Gastrocnemius medialis (tissue), 4 donors: ENCODE measurements around the gene PPP1CB.

Experiments used
- POLR2A ChIP-seq, 2 donors: fragments of 450-650 bp; IDR thresholded peaks; one replicate each; pipeline ENCODE4 v1.6.1; 2017; ENCODE audit warnings: antibody characterized with exemption in 2 of 2, mild to moderate bottlenecking in 2 of 2, moderate library complexity in 2 of 2
- TF ChIP-seq, protein P1 (sequence below), 5 experiments: fragments of 450-650 bp in 3 of 5; fragments of 200-600 bp in 2 of 5; sonication (generic) in 2 of 5; IDR thresholded peaks in 4 of 5; conservative IDR thresholded peaks in 1 of 5; 1 replicate in 4 of 5; 2 replicates in 1 of 5; pipeline ENCODE4 v1.5.1; 2016 to 2019; ENCODE audit warnings: antibody characterized with exemption in 5 of 5, mild to moderate bottlenecking in 3 of 5, moderate library complexity in 3 of 5

DNA sequence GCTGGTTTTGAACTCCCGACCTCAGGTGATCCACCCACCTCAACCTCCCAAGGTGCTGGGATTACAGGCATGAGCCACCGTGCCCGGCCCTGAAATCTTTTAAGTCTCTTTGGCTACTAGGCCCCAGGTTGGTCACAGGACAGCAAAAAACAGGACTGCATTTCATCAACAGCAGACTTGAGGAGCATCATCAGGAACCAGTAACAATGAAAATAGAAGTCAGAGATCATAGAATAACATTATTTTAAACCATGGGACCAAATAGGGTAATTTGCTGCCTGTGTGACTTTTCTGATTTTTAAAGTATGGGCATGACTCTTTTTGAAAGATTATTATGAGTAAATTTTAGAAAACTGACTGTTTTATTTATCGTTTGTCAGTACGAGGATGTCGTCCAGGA is 24.8 kb downstream of the PPP1CB start:
- TF ChIP-seq, protein P1, sequence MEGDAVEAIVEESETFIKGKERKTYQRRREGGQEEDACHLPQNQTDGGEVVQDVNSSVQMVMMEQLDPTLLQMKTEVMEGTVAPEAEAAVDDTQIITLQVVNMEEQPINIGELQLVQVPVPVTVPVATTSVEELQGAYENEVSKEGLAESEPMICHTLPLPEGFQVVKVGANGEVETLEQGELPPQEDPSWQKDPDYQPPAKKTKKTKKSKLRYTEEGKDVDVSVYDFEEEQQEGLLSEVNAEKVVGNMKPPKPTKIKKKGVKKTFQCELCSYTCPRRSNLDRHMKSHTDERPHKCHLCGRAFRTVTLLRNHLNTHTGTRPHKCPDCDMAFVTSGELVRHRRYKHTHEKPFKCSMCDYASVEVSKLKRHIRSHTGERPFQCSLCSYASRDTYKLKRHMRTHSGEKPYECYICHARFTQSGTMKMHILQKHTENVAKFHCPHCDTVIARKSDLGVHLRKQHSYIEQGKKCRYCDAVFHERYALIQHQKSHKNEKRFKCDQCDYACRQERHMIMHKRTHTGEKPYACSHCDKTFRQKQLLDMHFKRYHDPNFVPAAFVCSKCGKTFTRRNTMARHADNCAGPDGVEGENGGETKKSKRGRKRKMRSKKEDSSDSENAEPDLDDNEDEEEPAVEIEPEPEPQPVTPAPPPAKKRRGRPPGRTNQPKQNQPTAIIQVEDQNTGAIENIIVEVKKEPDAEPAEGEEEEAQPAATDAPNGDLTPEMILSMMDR (IDR thresholded peaks at IDR 0.05 in 4 of 5, conservative IDR thresholded peaks at IDR 0.05 in 1 of 5) = no peak
- TF ChIP-seq POLR2A (IDR thresholded peaks at IDR 0.05) = no peak
